ENCODE measurements around the gene SAMD8. TPM values are rescaled to one million over a fixed set of nuclear protein-coding genes. Genes with fewer than 3 reads are reported as not detected.

The SAMD8 gene
- total RNA-seq, 2 donors from 2014 or later: 25.2 to 34.2 TPM

DNA sequence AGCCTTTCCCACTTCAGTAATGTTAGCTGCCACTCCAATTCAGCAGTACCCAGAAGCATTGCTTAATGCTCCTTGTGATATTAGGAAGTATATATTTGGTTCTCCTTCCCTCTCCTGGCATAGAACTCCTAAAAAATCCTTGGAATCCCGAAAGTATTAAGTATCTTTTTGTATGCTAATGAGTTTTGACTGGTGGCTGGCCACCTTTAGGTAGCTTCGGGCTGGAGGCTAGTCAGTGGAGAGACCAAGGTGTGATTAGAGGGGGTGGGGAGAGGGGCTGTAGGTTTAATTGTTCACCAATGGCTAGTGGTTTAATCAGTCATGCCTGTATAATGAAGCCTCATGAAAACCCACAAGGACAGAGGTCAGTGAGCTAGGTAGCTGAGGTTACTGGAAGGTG lies 112.1 kb downstream of the SAMD8 start:
- DNase-seq: no peak
- Mint-ChIP-seq H3K4me1 (peaks cover 37% of the 10 kb centered on the region), H3K4me3 (no peak overlapping the region), H3K36me3 (ENCODE audit: low read depth) (peaks cover 9% of the 10 kb centered on the region), H3K27ac (peak overlapping the region; percentile 90), H3K27me3 (no peaks in the 10 kb centered on the region)
- no peaks in the 10 kb centered on the region for H3K9me3 ChIP-seq (ENCODE audit: control insufficient read depth, low read length, poor library complexity, severe bottlenecking)
- no peak for ATAC-seq

DNA sequence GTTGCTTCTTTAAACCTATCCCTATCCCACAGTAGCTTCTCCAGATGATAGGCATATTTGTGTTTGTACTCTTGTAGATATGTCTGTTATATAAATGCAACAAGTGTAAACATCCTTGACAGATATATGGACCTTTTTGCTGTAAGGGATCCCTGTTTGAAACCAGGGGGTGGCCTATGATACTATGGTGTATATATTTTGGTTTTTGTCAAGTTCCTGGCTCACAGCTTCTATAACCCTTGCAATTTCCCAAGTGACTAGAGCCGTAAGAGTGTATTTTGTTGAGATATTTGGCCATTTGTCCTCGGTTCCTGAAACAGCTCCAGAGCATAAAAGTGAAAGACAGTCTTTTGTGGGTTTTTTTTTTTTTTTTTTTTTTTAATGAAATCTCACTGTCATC lies 114.6 kb downstream of the SAMD8 start:
- ATAC-seq (no peak), DNase-seq (no peak)
- H3K4me1 Mint-ChIP-seq: peaks cover 39% of the 10 kb centered on the region
- no peaks in the 10 kb centered on the region for H3K9me3 ChIP-seq (ENCODE audit: control insufficient read depth, low read length, poor library complexity, severe bottlenecking)
- H3K27me3 Mint-ChIP-seq: no peaks in the 10 kb centered on the region
- H3K27ac Mint-ChIP-seq: peak overlapping the region; percentile 90
- no peak overlapping the region for H3K4me3 Mint-ChIP-seq
- peaks cover 5% of the 10 kb centered on the region for H3K36me3 Mint-ChIP-seq (ENCODE audit: low read depth)

GRCh38 chr10:75226656-75227055 lies 115.2 kb downstream of the SAMD8 start:
- ATAC-seq (no peak), DNase-seq (no peak)
- Mint-ChIP-seq H3K27me3 (no peaks in the 10 kb centered on the region), H3K4me3 (no peak overlapping the region), H3K27ac (peak overlapping the region; percentile 90), H3K36me3 (ENCODE audit: low read depth) (peaks cover 7% of the 10 kb centered on the region), H3K4me1 (peaks cover 39% of the 10 kb centered on the region)
- H3K9me3 ChIP-seq (ENCODE audit: control insufficient read depth, low read length, poor library complexity, severe bottlenecking): no peaks in the 10 kb centered on the region

GRCh38 chr10:75228278-75228677 lies 116.8 kb downstream of the SAMD8 start:
- H3K9me3 ChIP-seq (ENCODE audit: control insufficient read depth, low read length, poor library complexity, severe bottlenecking): no peaks in the 10 kb centered on the region
- H3K27me3 Mint-ChIP-seq: no peaks in the 10 kb centered on the region
- DNase-seq (no peak), ATAC-seq (no peak)
- no peak overlapping the region for H3K4me3 Mint-ChIP-seq
- peak overlapping the region; percentile 90 for H3K27ac Mint-ChIP-seq
- peaks cover 42% of the 10 kb centered on the region for H3K4me1 Mint-ChIP-seq
- H3K36me3 Mint-ChIP-seq (ENCODE audit: low read depth): peaks cover 10% of the 10 kb centered on the region

GRCh38 chr10:75228834-75229233 lies 117.4 kb downstream of the SAMD8 start:
- no peaks in the 10 kb centered on the region for H3K27me3 Mint-ChIP-seq
- H3K27ac Mint-ChIP-seq: peak overlapping the region; percentile 90
- H3K4me3 Mint-ChIP-seq: no peak overlapping the region
- peaks cover 10% of the 10 kb centered on the region for H3K36me3 Mint-ChIP-seq (ENCODE audit: low read depth)
- ATAC-seq: no peak
- DNase-seq: no peak
- peaks cover 42% of the 10 kb centered on the region for H3K4me1 Mint-ChIP-seq
- no peaks in the 10 kb centered on the region for H3K9me3 ChIP-seq (ENCODE audit: control insufficient read depth, low read length, poor library complexity, severe bottlenecking)

DNA sequence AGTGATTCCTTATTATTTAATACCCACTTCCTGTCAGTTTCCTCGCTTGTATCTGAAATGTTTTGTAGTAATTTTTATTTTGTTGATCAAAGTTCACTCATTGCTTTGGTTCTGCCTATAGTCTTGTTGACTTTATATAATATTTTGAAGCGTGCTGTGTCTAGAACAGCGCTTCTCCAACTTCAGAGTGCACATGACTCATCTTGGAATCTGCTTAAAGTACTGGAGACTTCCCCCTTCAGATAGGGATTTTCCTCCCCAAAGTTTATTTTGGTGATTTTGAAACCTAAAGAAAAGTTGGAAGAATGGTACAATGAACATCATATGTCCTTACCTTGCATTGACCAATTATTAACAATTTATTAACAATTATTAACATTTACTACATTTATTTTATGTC lies 118.5 kb downstream of the SAMD8 start:
- peaks cover 32% of the 10 kb centered on the region for H3K4me1 Mint-ChIP-seq
- H3K4me3 Mint-ChIP-seq: no peak overlapping the region
- DNase-seq (no peak), ATAC-seq (no peak)
- no peaks in the 10 kb centered on the region for H3K27me3 Mint-ChIP-seq
- peaks cover 7% of the 10 kb centered on the region for H3K36me3 Mint-ChIP-seq (ENCODE audit: low read depth)
- peak overlapping the region; percentile 93 for H3K27ac Mint-ChIP-seq
- no peaks in the 10 kb centered on the region for H3K9me3 ChIP-seq (ENCODE audit: control insufficient read depth, low read length, poor library complexity, severe bottlenecking)

DNA sequence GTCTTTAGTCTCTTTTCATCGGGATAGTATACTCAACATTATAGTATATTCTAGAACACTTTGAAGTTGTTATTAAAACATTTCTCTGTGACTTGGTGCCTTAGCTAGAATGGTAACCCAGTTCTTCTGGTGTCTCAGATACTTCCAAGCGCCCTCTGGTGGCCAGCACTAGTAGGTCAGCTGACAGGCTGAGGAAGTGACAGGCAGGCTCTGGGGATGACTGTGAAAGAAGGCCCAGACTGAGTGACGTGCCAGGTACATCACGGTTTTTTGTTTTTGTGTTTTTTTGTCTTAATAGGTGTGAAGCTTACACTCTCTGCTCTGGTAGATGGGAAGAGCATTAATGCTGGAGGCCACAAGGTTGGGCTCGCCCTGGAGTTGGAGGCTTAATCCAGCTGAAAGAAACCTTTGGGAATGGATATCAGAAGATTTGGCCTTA lies 119.2 kb downstream of the SAMD8 start:
- H3K27ac Mint-ChIP-seq: peak overlapping the region; percentile 93
- peaks cover 27% of the 10 kb centered on the region for H3K4me1 Mint-ChIP-seq
- H3K4me3 Mint-ChIP-seq: peak overlapping the region; percentile 19
- DNase-seq: peak; percentile 82 to 95 (median 84)
- H3K36me3 Mint-ChIP-seq (ENCODE audit: low read depth): peaks cover 7% of the 10 kb centered on the region
- no peaks in the 10 kb centered on the region for H3K27me3 Mint-ChIP-seq
- peak; percentile 65 for ATAC-seq
- H3K9me3 ChIP-seq (ENCODE audit: control insufficient read depth, low read length, poor library complexity, severe bottlenecking): no peaks in the 10 kb centered on the region

Other genes starting within 250 kb of the SAMD8 start
- gene VDAC2, start 99.1 kb downstream of the SAMD8 start, total RNA-seq: 100 to 1,000 TPM; 109 to 117 TPM
- gene COMTD1, start 124.3 kb downstream of the SAMD8 start, total RNA-seq: 10 to 100 TPM; 18.1 to 23.8 TPM